CD4-positive, alpha-beta T cell treated with Interferon alpha-2 for 1 hour (primary cell): Measurements from ENCODE around the gene AAMDC.
"Not testable (repeated sequence)": the region's sequence is repeated elsewhere in the genome, so short reads cannot be mapped to it uniquely, and the experiment has no call there.

Source experiments
- DNase-seq, 2 donors: peaks; one replicate each; pipeline ENCODE4 v3.0.0-alpha.2; 2020 to 2022

AAMDC gene

GRCh38 chr11:77822126-77822525 lies 1.2 kb downstream of the AAMDC start:
- DNase-seq, result not testable (repeated sequence)

GRCh38 chr11:77823775-77824174 lies 2.8 kb downstream of the AAMDC start:
- no peak for DNase-seq

- DNase-seq, result no peak
Observed at GRCh38 chr11:77828926-77829325, 8.0 kb downstream of the AAMDC start.

GRCh38 chr11:77833302-77833701 lies 12.4 kb downstream of the AAMDC start:
- DNase-seq, result no peak

GRCh38 chr11:77842441-77843121 lies 21.6 kb downstream of the AAMDC start:
- no peak for DNase-seq

GRCh38 chr11:77843700-77844099 lies 22.8 kb downstream of the AAMDC start:
- not testable (repeated sequence) for DNase-seq

GRCh38 chr11:77851503-77851902 lies 30.6 kb downstream of the AAMDC start:
- DNase-seq, result no peak

GRCh38 chr11:77854838-77855237 lies 33.9 kb downstream of the AAMDC start:
- DNase-seq, result no peak

- not testable (repeated sequence) for DNase-seq
Observed at GRCh38 chr11:77857906-77858457, 37.0 kb downstream of the AAMDC start.

GRCh38 chr11:77861444-77861843 lies 40.5 kb downstream of the AAMDC start:
- not testable (repeated sequence) for DNase-seq

- DNase-seq, result no peak
Observed at GRCh38 chr11:77865805-77866204, 44.9 kb downstream of the AAMDC start.

GRCh38 chr11:77866336-77866735 lies 45.4 kb downstream of the AAMDC start:
- DNase-seq, result no peak

GRCh38 chr11:77868744-77869143 lies 47.8 kb downstream of the AAMDC start:
- no peak for DNase-seq

GRCh38 chr11:77871855-77872254 lies 50.9 kb downstream of the AAMDC start:
- no peak for DNase-seq

- no peak for DNase-seq
Observed at GRCh38 chr11:77873345-77873744, 52.4 kb downstream of the AAMDC start.

GRCh38 chr11:77874206-77874605 lies 53.3 kb downstream of the AAMDC start:
- DNase-seq, result no peak

GRCh38 chr11:77876045-77876444 lies 55.1 kb downstream of the AAMDC start:
- no peak for DNase-seq

- not testable (repeated sequence) for DNase-seq
Observed at GRCh38 chr11:77878247-77878646, 57.3 kb downstream of the AAMDC start.

- no peak for DNase-seq
Observed at GRCh38 chr11:77879218-77879617, 58.3 kb downstream of the AAMDC start.

GRCh38 chr11:77882396-77882795 lies 61.5 kb downstream of the AAMDC start:
- no peak for DNase-seq

GRCh38 chr11:77883775-77884174 lies 62.8 kb downstream of the AAMDC start:
- DNase-seq, result no peak

- DNase-seq, result no peak
Observed at GRCh38 chr11:77884186-77884828, 63.4 kb downstream of the AAMDC start.

- DNase-seq, result no peak
Observed at GRCh38 chr11:77884829-77885190, 63.9 kb downstream of the AAMDC start.

- no peak for DNase-seq
Observed at GRCh38 chr11:77886401-77886800, 65.5 kb downstream of the AAMDC start.
